G401 (cell line): ENCODE measurements around the gene VARS1. TPM values are rescaled to one million over a fixed set of nuclear protein-coding genes. Genes with fewer than 3 reads are reported as not detected.

Experiments
- DNase-seq: peaks from one replicate; pipeline ENCODE4 v3.0.0-alpha.2; 2015; ENCODE audit warnings: low spot score
- in situ Hi-C: cut with HindIII; loops from 2 replicates; pipeline ENCODE4 v1.10.0; 2016; ENCODE audit warnings: low sequenced_read_pairs, mixed read lengths
- total RNA-seq: library from RNA; depleted of rRNA; stranded (reverse); fragments of >200 nt; shearing (Covaris generic); gene quantifications from 2 replicates; pipeline ENCODE4 v1.2.3, GENCODE V29; 2014; rRNA removed

The VARS1 gene
- total RNA-seq, 1 experiment from 2014 or later = 152 TPM

GRCh38 chr6:31758281-31758680 is 37.3 kb downstream of the VARS1 start:
- in situ Hi-C loops = no loop called here
- DNase-seq = no peak

DNA sequence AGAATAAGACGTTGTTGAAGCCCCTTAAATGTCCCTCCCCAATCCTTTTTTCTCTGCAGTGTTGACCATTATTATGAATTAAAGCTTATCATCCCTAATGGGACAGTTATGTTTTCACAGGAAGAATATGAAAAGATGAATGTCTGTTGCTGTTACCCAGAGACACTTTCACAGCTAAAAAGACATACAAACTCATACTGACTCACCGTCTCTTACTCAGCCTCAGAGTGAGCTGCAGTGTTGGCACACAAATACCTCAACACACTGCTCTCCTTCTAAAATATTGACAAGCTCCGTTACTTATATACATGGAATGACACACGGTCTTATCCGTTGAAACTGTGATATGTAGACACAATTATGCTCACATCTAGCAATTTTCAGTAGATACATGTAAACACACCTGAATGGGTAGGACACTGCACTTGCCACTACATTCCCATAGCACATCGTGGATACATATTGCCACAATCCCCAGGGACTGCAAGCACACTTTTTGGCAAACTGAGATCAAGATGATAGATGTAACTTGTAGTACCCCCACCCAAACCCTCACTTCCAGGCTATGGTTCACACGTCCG is 42.7 kb downstream of the VARS1 start:
- no peak for DNase-seq
- in situ Hi-C loops = no loop called here

- DNase-seq = no peak
- in situ Hi-C loops = no loop called here
Observed at GRCh38 chr6:31750411-31751022, 45.0 kb downstream of the VARS1 start.

- in situ Hi-C loops = no loop called here
- DNase-seq = no peak
Observed at GRCh38 chr6:31749301-31750036, 46.1 kb downstream of the VARS1 start.

Other genes with a start within 250 kb of the VARS1 start
- gene ATP6V1G2, start 249.1 kb downstream of the VARS1 start, total RNA-seq = 3.8 and 4.9 TPM in 2 replicates
- 19.8 and 24.9 TPM in 2 replicates for gene NFKBIL1, start 248.1 kb downstream of the VARS1 start, total RNA-seq
- not detected in 2 replicates for gene LTA, start 223.5 kb downstream of the VARS1 start, total RNA-seq
- 0.14 TPM in 1 of 2 replicates, not detected in the other for gene TNF, start 220.2 kb downstream of the VARS1 start, total RNA-seq
- gene LTB, start 213.3 kb downstream of the VARS1 start, total RNA-seq = 0.51 TPM in 1 of 2 replicates, not detected in the other
- not detected in 2 replicates for gene LST1, start 209.5 kb downstream of the VARS1 start, total RNA-seq
- gene NCR3, start 202.7 kb downstream of the VARS1 start, total RNA-seq = not detected in 2 replicates
- 36.6 and 57.5 TPM in 2 replicates for gene AIF1, start 180.5 kb downstream of the VARS1 start, total RNA-seq
- 62.1 and 62.4 TPM in 2 replicates for gene PRRC2A, start 175.0 kb downstream of the VARS1 start, total RNA-seq
- 257 and 311 TPM in 2 replicates for gene BAG6, start 143.1 kb downstream of the VARS1 start, total RNA-seq
- 2.3 and 3.6 TPM in 2 replicates for gene APOM, start 139.9 kb downstream of the VARS1 start, total RNA-seq
- 12.4 and 16.2 TPM in 2 replicates for gene C6orf47, start 135.0 kb downstream of the VARS1 start, total RNA-seq
- 24.9 and 31.6 TPM in 2 replicates for gene GPANK1, start 130.8 kb downstream of the VARS1 start, total RNA-seq
- gene CSNK2B, start 129.7 kb downstream of the VARS1 start, total RNA-seq = 105 and 107 TPM in 2 replicates
- gene LY6G5B, start 125.8 kb downstream of the VARS1 start, total RNA-seq = 2.0 TPM in 1 of 2 replicates, not detected in the other
- not detected in 2 replicates for gene LY6G5C, start 114.7 kb downstream of the VARS1 start, total RNA-seq
- 43.9 and 47.3 TPM in 2 replicates for gene ABHD16A, start 92.4 kb downstream of the VARS1 start, total RNA-seq
- gene LY6G6F, start 88.9 kb downstream of the VARS1 start, total RNA-seq = 1.1 TPM in 1 of 2 replicates, not detected in the other
- not detected in 2 replicates for gene LY6G6D, start 80.4 kb downstream of the VARS1 start, total RNA-seq
- gene LY6G6C, start 74.0 kb downstream of the VARS1 start, total RNA-seq = not detected in 2 replicates
- gene MPIG6B, start 72.4 kb downstream of the VARS1 start, total RNA-seq = not detected in 2 replicates
- gene DDAH2, start 66.5 kb downstream of the VARS1 start, total RNA-seq = 141 and 183 TPM in 2 replicates
- gene CLIC1, start 59.2 kb downstream of the VARS1 start, total RNA-seq = 868 and 869 TPM in 2 replicates
- 3.2 and 7.1 TPM in 2 replicates for gene MSH5, start 55.7 kb downstream of the VARS1 start, total RNA-seq
- 13.0 and 15.4 TPM in 2 replicates for gene SAPCD1, start 33.1 kb downstream of the VARS1 start, total RNA-seq
- gene VWA7, start 18.4 kb downstream of the VARS1 start, total RNA-seq = 0.78 and 1.7 TPM in 2 replicates
- gene LSM2, start 11.2 kb upstream of the VARS1 start, total RNA-seq = 64.0 and 104 TPM in 2 replicates
- gene HSPA1L, start 19.5 kb upstream of the VARS1 start, total RNA-seq = 0.75 and 0.98 TPM in 2 replicates
- 0.25 TPM in 1 of 2 replicates, not detected in the other for gene HSPA1A, start 19.8 kb upstream of the VARS1 start, total RNA-seq
- gene HSPA1B, start 32.0 kb upstream of the VARS1 start, total RNA-seq = 201 and 209 TPM in 2 replicates
- 212 and 231 TPM in 2 replicates for gene NEU1, start 67.1 kb upstream of the VARS1 start, total RNA-seq
- gene SLC44A4, start 83.2 kb upstream of the VARS1 start, total RNA-seq = 0.18 and 0.41 TPM in 2 replicates
- gene EHMT2, start 101.9 kb upstream of the VARS1 start, total RNA-seq = 57.7 and 95.3 TPM in 2 replicates
- 20.0 and 22.3 TPM in 2 replicates for gene ZBTB12, start 106.3 kb upstream of the VARS1 start, total RNA-seq
- gene C2, start 132.0 kb upstream of the VARS1 start, total RNA-seq = 0.98 and 3.7 TPM in 2 replicates
- gene CFB, start 150.3 kb upstream of the VARS1 start, total RNA-seq = not detected in 2 replicates
- 183 and 198 TPM in 2 replicates for gene NELFE, start 163.2 kb upstream of the VARS1 start, total RNA-seq
- gene SKIC2, start 163.4 kb upstream of the VARS1 start, total RNA-seq = 41.0 and 43.4 TPM in 2 replicates
- 4.3 and 7.1 TPM in 2 replicates for gene DXO, start 176.4 kb upstream of the VARS1 start, total RNA-seq
- 0.98 and 1.2 TPM in 2 replicates for gene C4A, start 186.3 kb upstream of the VARS1 start, total RNA-seq
- gene C4B, start 219.0 kb upstream of the VARS1 start, total RNA-seq = 0.78 and 0.86 TPM in 2 replicates
- not detected in 2 replicates for gene CYP21A2, start 242.7 kb upstream of the VARS1 start, total RNA-seq